ENCODE results near the gene SF1. TPM values are rescaled to one million over a fixed set of nuclear protein-coding genes. Genes with fewer than 3 reads are reported as not detected.
A peak's percentile ranks its signal among the peaks of the same experiment; 100 is the strongest.

SF1 gene
- total and polyA plus RNA-seq, 10 donors = 54.2 to 585 (median 443) TPM

DNA sequence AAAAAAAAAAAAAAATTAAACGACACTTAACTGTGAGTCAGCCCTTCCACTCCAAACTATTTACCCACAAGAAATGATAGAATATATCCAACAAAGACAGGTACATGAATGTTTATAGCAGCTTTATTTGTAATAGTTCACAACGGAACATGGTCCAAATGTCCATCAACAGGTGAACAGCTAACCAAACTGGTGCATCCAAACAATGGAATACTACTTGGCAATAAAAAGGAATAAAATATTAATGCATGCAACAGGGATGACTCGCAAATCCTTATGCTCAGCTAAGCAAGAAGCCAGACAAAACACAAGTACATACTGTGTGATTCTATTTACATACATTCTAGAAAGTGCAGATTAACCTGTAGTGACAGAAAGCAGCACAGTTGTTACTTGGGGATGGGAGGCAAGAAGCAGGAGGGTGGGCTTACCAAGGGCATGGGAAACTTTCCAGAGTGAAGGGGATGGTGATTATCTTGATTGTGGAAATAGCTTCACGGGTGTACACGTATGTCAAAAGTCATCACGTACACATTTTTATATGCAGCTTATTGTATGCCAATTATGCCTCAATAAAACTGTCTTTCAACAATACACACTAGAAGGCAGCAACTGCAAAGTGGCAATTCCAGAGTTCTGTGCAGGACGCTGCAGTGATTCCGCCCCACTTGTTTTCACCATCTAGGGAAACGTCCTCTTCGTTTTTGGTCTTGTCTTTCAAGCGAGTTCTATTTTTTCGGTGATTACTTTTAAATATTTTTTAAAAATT, 6.7 kb upstream of the SF1 start:
- H3K36me3 ChIP-seq = peaks cover 0 to 28% (median 17%) of the 10 kb centered on the region in 6 donors
- WGBS, 5 donors = 87 to 92% (median 91%) methylated on average over 12 of the region's 12 CpGs
- peaks cover 2 to 49% (median 24%) of the 10 kb centered on the region in 6 donors for H3K4me1 ChIP-seq
- no peaks in the 10 kb centered on the region for H3K9me3 ChIP-seq
- H3K4me3 ChIP-seq = no peak overlapping the region
- no peak for DNase-seq
- intact Hi-C loops (cut with DNase I; ENCODE audit: low total_unique reads) = loop anchor here (10.0 kb wide), 1 partner anchor 60 kb away; the partner anchor contains the start of gene CDC42BPG
- peak in 1 of 3 donors; percentile 10 for TF ChIP-seq POLR2AphosphoS5 (IDR thresholded peaks at IDR 0.05)
- TF ChIP-seq, protein P1, sequence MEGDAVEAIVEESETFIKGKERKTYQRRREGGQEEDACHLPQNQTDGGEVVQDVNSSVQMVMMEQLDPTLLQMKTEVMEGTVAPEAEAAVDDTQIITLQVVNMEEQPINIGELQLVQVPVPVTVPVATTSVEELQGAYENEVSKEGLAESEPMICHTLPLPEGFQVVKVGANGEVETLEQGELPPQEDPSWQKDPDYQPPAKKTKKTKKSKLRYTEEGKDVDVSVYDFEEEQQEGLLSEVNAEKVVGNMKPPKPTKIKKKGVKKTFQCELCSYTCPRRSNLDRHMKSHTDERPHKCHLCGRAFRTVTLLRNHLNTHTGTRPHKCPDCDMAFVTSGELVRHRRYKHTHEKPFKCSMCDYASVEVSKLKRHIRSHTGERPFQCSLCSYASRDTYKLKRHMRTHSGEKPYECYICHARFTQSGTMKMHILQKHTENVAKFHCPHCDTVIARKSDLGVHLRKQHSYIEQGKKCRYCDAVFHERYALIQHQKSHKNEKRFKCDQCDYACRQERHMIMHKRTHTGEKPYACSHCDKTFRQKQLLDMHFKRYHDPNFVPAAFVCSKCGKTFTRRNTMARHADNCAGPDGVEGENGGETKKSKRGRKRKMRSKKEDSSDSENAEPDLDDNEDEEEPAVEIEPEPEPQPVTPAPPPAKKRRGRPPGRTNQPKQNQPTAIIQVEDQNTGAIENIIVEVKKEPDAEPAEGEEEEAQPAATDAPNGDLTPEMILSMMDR (IDR thresholded peaks at IDR 0.05 in 8 of 11, conservative IDR thresholded peaks at IDR 0.05 in 3 of 11) = no peak
- H3K27me3 ChIP-seq (replicated peaks in 1 of 7) = no peaks in the 10 kb centered on the region
- no peak overlapping the region for H3K27ac ChIP-seq

DNA sequence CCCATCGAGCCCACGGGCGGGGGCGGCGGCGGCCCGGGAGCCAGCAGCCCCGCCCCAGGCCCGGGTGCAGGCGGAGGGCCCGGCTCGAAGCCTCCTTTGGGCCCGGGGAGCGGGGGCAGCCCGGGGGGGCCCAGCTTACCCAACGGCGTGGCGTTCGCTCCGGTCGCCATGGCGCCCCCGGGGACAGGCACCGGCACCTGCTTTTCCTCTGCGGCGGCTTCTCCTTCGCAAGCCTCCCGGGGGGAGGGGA, 194 bp downstream of the SF1 start:
- Histone ChIP-seq H3K27me3 (replicated peaks in 1 of 7) (no peaks in the 10 kb centered on the region), H3K9me3 (no peaks in the 10 kb centered on the region), H3K4me3 (peak overlapping the region; percentile 77 to 94 (median 84)), H3K27ac (peak overlapping the region; percentile 98 to 100 (median 100)), H3K36me3 (peaks cover 5 to 44% (median 35%) of the 10 kb centered on the region in 6 donors), H3K4me1 (peaks cover 50 to 79% (median 60%) of the 10 kb centered on the region in 6 donors)
- no peak for DNase-seq
- intact Hi-C loops (cut with DNase I; ENCODE audit: low total_unique reads) = no loop called here
- 0 to 1% (median 0%) methylated on average over 4 to 28 of the region's 28 CpGs; no CpG with 5 or more reads in 2 of the 5 donors for WGBS, 5 donors
- TF ChIP-seq, protein P1 (IDR thresholded peaks at IDR 0.05 in 8 of 11, conservative IDR thresholded peaks at IDR 0.05 in 3 of 11) = no peak
- TF ChIP-seq POLR2AphosphoS5 (IDR thresholded peaks at IDR 0.05) (no peak), POLR2A (IDR thresholded peaks at IDR 0.05) (peak in 1 of 3 donors; percentile 87)

DNA sequence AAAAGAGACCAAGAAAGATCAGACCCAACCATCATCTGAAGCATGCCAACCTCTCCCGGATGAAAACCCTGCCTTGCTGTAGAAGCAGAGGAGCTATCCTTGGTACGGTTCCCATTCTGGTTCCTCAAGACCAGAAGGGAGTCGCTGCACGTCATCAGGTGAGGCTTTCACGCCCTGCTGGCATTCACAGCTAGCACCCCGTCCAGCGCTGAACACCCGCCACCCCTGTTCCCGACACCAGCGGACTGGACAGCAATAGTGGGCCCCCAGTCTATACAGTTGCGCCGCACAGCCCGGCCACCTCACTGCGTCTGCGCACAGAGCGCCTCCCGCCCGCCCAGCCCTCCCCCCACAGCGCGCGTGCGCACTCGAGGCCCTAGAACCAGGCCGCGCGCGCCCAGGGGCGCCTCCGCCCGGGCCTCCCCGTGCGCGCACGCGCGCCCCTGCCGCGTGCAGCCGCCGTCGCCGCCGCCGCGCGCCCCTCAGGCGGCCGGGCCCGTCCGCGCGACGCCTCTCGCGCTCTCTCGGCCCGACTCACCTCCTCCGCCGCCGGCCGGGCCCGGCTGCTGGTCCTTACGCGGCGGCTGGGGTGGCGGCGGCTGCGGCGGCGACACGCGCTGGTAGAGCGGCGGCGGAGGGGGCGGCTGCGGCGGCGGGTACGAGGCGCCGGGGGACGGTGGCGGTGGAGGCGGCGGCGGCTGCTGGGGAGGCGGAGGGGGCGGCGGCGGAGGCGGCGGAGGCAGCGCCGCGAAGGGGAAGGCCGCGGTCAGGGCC, 706 bp downstream of the SF1 start:
- Histone ChIP-seq H3K27me3 (replicated peaks in 1 of 7) (no peaks in the 10 kb centered on the region), H3K4me1 (peaks cover 55 to 79% (median 65%) of the 10 kb centered on the region in 6 donors), H3K9me3 (no peaks in the 10 kb centered on the region), H3K36me3 (peaks cover 9 to 49% (median 40%) of the 10 kb centered on the region in 6 donors), H3K4me3 (peak overlapping the region; percentile 77 to 94 (median 84)), H3K27ac (peak overlapping the region; percentile 98 to 100 (median 100))
- DNase-seq = peak; percentile 95
- TF ChIP-seq POLR2A (IDR thresholded peaks at IDR 0.05) (no peak), POLR2AphosphoS5 (IDR thresholded peaks at IDR 0.05) (peak; percentile 66 to 82 (median 68))
- TF ChIP-seq, protein P1 (IDR thresholded peaks at IDR 0.05 in 8 of 11, conservative IDR thresholded peaks at IDR 0.05 in 3 of 11) = no peak
- intact Hi-C loops (cut with DNase I; ENCODE audit: low total_unique reads) = no loop called here
- WGBS, 5 donors = 0 to 1% (median 1%) methylated on average over 17 to 98 of the region's 98 CpGs

DNA sequence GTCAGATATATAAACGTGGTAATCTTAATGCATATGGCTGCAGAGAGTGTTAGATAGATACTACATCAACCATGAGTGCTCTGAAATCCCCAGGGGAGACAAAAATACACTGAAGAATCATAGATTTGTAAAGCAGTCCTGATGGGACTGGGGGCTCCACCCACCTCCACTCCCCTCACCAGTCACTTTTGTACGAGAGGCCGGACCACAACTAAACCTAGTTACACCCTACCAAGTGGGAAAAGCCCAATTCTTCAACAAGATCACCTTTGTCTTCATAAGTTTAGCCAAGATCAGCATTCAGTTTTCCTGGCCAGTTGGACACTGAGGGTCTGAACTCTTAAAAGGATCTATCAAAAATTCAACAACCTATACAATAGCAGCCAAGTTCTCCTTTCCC, 1.5 kb downstream of the SF1 start:
- Histone ChIP-seq H3K4me3 (peak overlapping the region; percentile 72 to 94 (median 84)), H3K4me1 (peaks cover 63 to 79% (median 69%) of the 10 kb centered on the region in 6 donors), H3K27me3 (replicated peaks in 1 of 7) (no peaks in the 10 kb centered on the region), H3K9me3 (no peaks in the 10 kb centered on the region), H3K36me3 (peaks cover 9 to 57% (median 45%) of the 10 kb centered on the region in 6 donors), H3K27ac (peak overlapping the region in 7 of 8 donors; percentile 100)
- intact Hi-C loops (cut with DNase I; ENCODE audit: low total_unique reads) = no loop called here
- TF ChIP-seq POLR2AphosphoS5 (IDR thresholded peaks at IDR 0.05) (no peak), POLR2A (IDR thresholded peaks at IDR 0.05) (no peak)
- TF ChIP-seq, protein P1 (IDR thresholded peaks at IDR 0.05 in 8 of 11, conservative IDR thresholded peaks at IDR 0.05 in 3 of 11) = no peak
- WGBS, 5 donors = 11 to 14% (median 11%) methylated on average over 3 of the region's 3 CpGs
- DNase-seq = peak; percentile 42
